Esophagus squamous epithelium (tissue), 5 donors: Measurements from ENCODE around the gene PRRT1B. TPM values are rescaled to one million over a fixed set of nuclear protein-coding genes. Genes with fewer than 3 reads are reported as not detected.
A peak's percentile ranks its signal among the peaks of the same experiment; 100 is the strongest.

ENCODE experiments used
- DNase-seq: peaks from one replicate; lab custom pipeline; 2025; lab: John Stamatoyannopoulos, UW
- H3K27ac ChIP-seq, 4 donors: fragments of 200-600 bp; sonication (generic); one replicate each; pipeline ENCODE4 v1.5.1; 2016 to 2019; ENCODE audit warnings: mild to moderate bottlenecking in 1 of 4
- H3K27me3 ChIP-seq, 4 donors: fragments of 200-600 bp; sonication (generic); 1 replicate in 3 of 4; 2 replicates in 1 of 4; pipeline versions ENCODE4 v1.5.1 to v1.6.0; 2017 to 2021; ENCODE audit warnings: antibody characterized with exemption in 1 of 4
- H3K36me3 ChIP-seq, 3 donors: fragments of 200-600 bp; sonication (generic); one replicate each; pipeline ENCODE4 v1.5.1; 2016 to 2019
- H3K4me1 ChIP-seq, 3 donors: fragments of 200-600 bp; sonication (generic); one replicate each; pipeline ENCODE4 v1.5.1; 2017 to 2019
- H3K4me3 ChIP-seq, 4 donors: fragments of 200-600 bp; sonication (generic); 1 replicate in 3 of 4; 2 replicates in 1 of 4; pipeline ENCODE4 v1.5.1; 2016 to 2019; ENCODE audit warnings: mild to moderate bottlenecking in 2 of 4, moderate library complexity in 1 of 4
- H3K9me3 ChIP-seq, 3 donors: fragments of 200-600 bp; sonication (generic); one replicate each; pipeline ENCODE4 v1.5.1; 2016 to 2019
- POLR2A ChIP-seq, 4 donors: fragments of 450-650 bp; IDR thresholded peaks; one replicate each; pipeline ENCODE4 v1.6.1; 2017; ENCODE audit warnings: antibody characterized with exemption in 4 of 4, mild to moderate bottlenecking in 4 of 4, moderate library complexity in 3 of 4
- WGBS, 2 donors: methylation state at CpG; one replicate each; pipeline ENCODE4 v1.1.5; 2018; 5-methylcytosine and 5-hydroxymethylcytosine counted together
- intact Hi-C: fragments of 100-400 bp; cut with DNase I; formaldehyde crosslinking; loops from one replicate; pipeline ENCODE4 v1.15.0; 2022
- total RNA-seq, 4 donors: library from RNA; depleted of rRNA; stranded (reverse); fragments of >200 nt; gene quantifications; one replicate each; pipeline ENCODE4 v1.1.0, GENCODE V29; 2016
- TF ChIP-seq, protein P1 (sequence below), 6 experiments: fragments of 450-650 bp in 4 of 6; fragments of 200-600 bp in 2 of 6; sonication (generic) in 2 of 6; IDR thresholded peaks; one replicate each; pipeline ENCODE4 v1.5.1; 2016 to 2019; ENCODE audit warnings: antibody characterized with exemption in 6 of 6, mild to moderate bottlenecking in 4 of 6, moderate library complexity in 4 of 6
- donor health status: DM: yes; HTN: yes; CAD: no.

The PRRT1B gene
- total RNA-seq, 4 donors from 2014 or later: not detected

DNA sequence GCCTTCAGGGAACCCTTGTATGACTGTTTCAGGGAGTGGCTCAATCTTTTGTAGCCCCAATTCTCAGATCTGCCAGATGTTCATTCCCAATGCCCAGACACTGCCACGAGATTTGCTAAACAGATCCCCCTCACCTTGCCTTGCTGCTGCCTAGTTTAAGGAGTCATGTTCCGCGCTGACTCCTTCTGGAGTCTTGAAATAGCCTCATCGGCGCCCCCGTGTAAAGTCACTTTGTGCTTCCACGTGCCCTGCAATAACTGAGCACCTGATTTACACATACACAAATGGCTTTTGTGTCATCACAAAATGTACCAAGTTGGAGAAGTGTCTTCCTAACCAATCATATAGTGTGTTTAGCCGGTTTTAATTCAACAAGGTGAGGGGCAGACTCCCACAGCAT, 62.3 kb downstream of the PRRT1B start:
- Histone ChIP-seq H3K4me3 (no peak overlapping the region), H3K27me3 (no peaks in the 10 kb centered on the region), H3K4me1 (peaks cover 23 to 49% (median 34%) of the 10 kb centered on the region in 3 donors), H3K9me3 (no peaks in the 10 kb centered on the region), H3K36me3 (peaks cover 5 to 71% (median 5%) of the 10 kb centered on the region in 3 donors), H3K27ac (peak overlapping the region in 1 of 4 donors; percentile 86)
- intact Hi-C loops: no loop called here
- WGBS, 2 donors: 83 to 87% methylated on average over 8 of the region's 8 CpGs
- TF ChIP-seq POLR2A (IDR thresholded peaks at IDR 0.05): no peak
- TF ChIP-seq, protein P1, sequence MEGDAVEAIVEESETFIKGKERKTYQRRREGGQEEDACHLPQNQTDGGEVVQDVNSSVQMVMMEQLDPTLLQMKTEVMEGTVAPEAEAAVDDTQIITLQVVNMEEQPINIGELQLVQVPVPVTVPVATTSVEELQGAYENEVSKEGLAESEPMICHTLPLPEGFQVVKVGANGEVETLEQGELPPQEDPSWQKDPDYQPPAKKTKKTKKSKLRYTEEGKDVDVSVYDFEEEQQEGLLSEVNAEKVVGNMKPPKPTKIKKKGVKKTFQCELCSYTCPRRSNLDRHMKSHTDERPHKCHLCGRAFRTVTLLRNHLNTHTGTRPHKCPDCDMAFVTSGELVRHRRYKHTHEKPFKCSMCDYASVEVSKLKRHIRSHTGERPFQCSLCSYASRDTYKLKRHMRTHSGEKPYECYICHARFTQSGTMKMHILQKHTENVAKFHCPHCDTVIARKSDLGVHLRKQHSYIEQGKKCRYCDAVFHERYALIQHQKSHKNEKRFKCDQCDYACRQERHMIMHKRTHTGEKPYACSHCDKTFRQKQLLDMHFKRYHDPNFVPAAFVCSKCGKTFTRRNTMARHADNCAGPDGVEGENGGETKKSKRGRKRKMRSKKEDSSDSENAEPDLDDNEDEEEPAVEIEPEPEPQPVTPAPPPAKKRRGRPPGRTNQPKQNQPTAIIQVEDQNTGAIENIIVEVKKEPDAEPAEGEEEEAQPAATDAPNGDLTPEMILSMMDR (IDR thresholded peaks at IDR 0.05): no peak
- DNase-seq: no peak

DNA sequence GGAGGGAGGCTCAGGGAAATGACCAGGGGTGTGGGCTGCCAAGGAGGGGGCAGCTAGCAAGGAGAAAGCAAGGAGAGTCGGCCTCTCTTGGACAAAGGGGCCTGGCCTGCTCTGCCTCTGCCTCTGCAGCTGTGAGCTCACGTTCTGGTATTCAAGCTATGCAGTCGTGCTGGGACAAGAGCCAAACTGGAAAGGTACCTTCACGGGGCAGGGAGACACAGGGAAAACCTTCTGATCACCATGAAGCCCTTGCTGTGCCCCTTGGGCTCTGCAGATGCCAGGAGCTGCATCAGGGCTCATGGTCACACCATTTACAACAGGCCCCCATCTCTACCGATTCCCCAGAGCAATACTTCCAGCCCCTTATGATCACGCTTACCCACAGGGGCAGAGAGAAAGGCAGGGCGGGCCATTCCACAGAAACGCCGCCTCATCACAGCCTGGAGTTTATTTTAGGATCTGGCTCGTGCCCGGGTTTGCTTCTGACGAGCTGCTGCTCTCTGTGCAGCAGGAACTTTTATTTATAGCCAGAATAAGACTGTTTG, 63.2 kb downstream of the PRRT1B start:
- peaks cover 23 to 49% (median 34%) of the 10 kb centered on the region in 3 donors for H3K4me1 ChIP-seq
- H3K36me3 ChIP-seq: peaks cover 5 to 71% (median 9%) of the 10 kb centered on the region in 3 donors
- TF ChIP-seq, protein P1 (IDR thresholded peaks at IDR 0.05): no peak
- TF ChIP-seq POLR2A (IDR thresholded peaks at IDR 0.05): no peak
- no peak for DNase-seq
- no peaks in the 10 kb centered on the region for H3K9me3 ChIP-seq
- WGBS, 2 donors: 20% methylated on average over 4 to 12 of the region's 12 CpGs
- H3K27me3 ChIP-seq: no peaks in the 10 kb centered on the region
- H3K27ac ChIP-seq: peak overlapping the region; percentile 61 to 86 (median 78)
- intact Hi-C loops: no loop called here
- H3K4me3 ChIP-seq: peak overlapping the region in 1 of 4 donors; percentile 34

Other genes starting within 250 kb of the PRRT1B start
- 10 to 100 TPM; 46.6 to 73.8 (median 62.9) TPM for gene PRRC2B, start 151.4 kb upstream of the PRRT1B start, total RNA-seq
- gene POMT1, start 42.6 kb upstream of the PRRT1B start, total RNA-seq: 10 to 100 TPM; 14.6 to 27.8 (median 18.4) TPM
- gene UCK1, start 14.3 kb upstream of the PRRT1B start, total RNA-seq: 10 to 100 TPM; 17.3 to 39.1 (median 24.8) TPM
- gene RAPGEF1, start 194.6 kb downstream of the PRRT1B start, total RNA-seq: 10 to 100 TPM; 12.2 to 40.4 (median 19.0) TPM